HepG2 (cell line): ENCODE measurements around the gene NCR3LG1. TPM values are rescaled to one million over a fixed set of nuclear protein-coding genes. Genes with fewer than 3 reads are reported as not detected.

Experiments used
- ASH2L ChIP-seq: fragments of 300-600, 200-600 bp; sonication (generic); IDR thresholded peaks from 2 replicates; pipeline ENCODE4 v1.7.0; 2017; ENCODE audit warnings: low read depth, mild to moderate bottlenecking, moderate library complexity, mixed read lengths, low read length; ENCODE audit not compliant: insufficient read length
- CEBPG ChIP-seq: IDR thresholded peaks from 2 replicates; pipeline ENCODE4 v1.6.1; 2016
- PBX2 ChIP-seq: IDR thresholded peaks from 2 replicates; pipeline ENCODE4 v1.6.1; 2016; ENCODE audit warnings: control low read depth
- POLR2A ChIP-seq, 2 experiments: IDR thresholded peaks; 2 replicates each; pipeline ENCODE4 v1.6.1; 2011; ENCODE audit warnings: low read depth in 2 of 2, low read length in 2 of 2, mild to moderate bottlenecking in 1 of 2, moderate library complexity in 1 of 2; ENCODE audit not compliant: insufficient read depth in 1 of 2
- RFXAP ChIP-seq: sonication (generic); formaldehyde crosslinking; IDR thresholded peaks from 2 replicates; pipeline ENCODE4 v1.4.0; 2020; ENCODE audit warnings: missing genetic modification reagents, borderline replicate concordance
- RNF2 ChIP-seq: fragments of 450-650 bp; conservative IDR thresholded peaks from 2 replicates; pipeline ENCODE4 v1.6.1; 2016; ENCODE audit warnings: low read depth
- RXRA ChIP-seq: sonication (generic); formaldehyde crosslinking; IDR thresholded peaks from 2 replicates; pipeline ENCODE4 v1.5.1; 2020; ENCODE audit warnings: missing genetic modification reagents
- TMF1 ChIP-seq: sonication (generic); formaldehyde crosslinking; IDR thresholded peaks from 2 replicates; pipeline ENCODE4 v1.8.1; 2022; ENCODE audit warnings: low read depth, missing genetic modification reagents
- XBP1 ChIP-seq: sonication (generic); formaldehyde crosslinking; IDR thresholded peaks from 2 replicates; pipeline ENCODE4 v1.5.0; 2020; ENCODE audit warnings: missing genetic modification reagents
- YEATS4 ChIP-seq: sonication (generic); formaldehyde crosslinking; IDR thresholded peaks from 2 replicates; pipeline ENCODE4 v1.4.0; 2020; ENCODE audit warnings: missing genetic modification reagents, borderline replicate concordance
- ZFP36L2 ChIP-seq: sonication (generic); formaldehyde crosslinking; IDR thresholded peaks from 2 replicates; pipeline ENCODE4 v1.4.0; 2020; ENCODE audit warnings: missing genetic modification reagents
- ZNF34 ChIP-seq: sonication (generic); formaldehyde crosslinking; IDR thresholded peaks from 2 replicates; pipeline ENCODE4 v1.4.0; 2020; ENCODE audit warnings: mild to moderate bottlenecking, missing genetic modification reagents, borderline replicate concordance
- ZNF407 ChIP-seq: sonication (generic); formaldehyde crosslinking; IDR thresholded peaks from one replicate; pipeline ENCODE4 v1.5.1; 2020; ENCODE audit warnings: mild to moderate bottlenecking, missing genetic modification reagents; ENCODE audit errors: not compliant biosample characterization
- ZNF678 ChIP-seq: sonication (generic); formaldehyde crosslinking; IDR thresholded peaks from 2 replicates; pipeline ENCODE4 v1.4.0; 2020; ENCODE audit warnings: mild to moderate bottlenecking, missing genetic modification reagents
- ZNF761 ChIP-seq: sonication (generic); formaldehyde crosslinking; conservative IDR thresholded peaks from 2 replicates; pipeline ENCODE4 v1.4.0; 2020; ENCODE audit warnings: mild to moderate bottlenecking, missing genetic modification reagents
- ZNF839 ChIP-seq: sonication (generic); formaldehyde crosslinking; IDR thresholded peaks from 2 replicates; pipeline ENCODE4 v1.4.0; 2020; ENCODE audit warnings: missing genetic modification reagents, mild to moderate bottlenecking, borderline replicate concordance
- ZNF883 ChIP-seq: sonication (generic); formaldehyde crosslinking; IDR thresholded peaks from 2 replicates; pipeline ENCODE4 v1.5.1; 2020; ENCODE audit warnings: mild to moderate bottlenecking, missing genetic modification reagents; ENCODE audit errors: not compliant biosample characterization
- ZXDC ChIP-seq: sonication (generic); formaldehyde crosslinking; IDR thresholded peaks from 2 replicates; pipeline ENCODE4 v1.5.0; 2020; ENCODE audit warnings: mild to moderate bottlenecking, missing genetic modification reagents
- polyA plus RNA-seq, 8 experiments: library from polyadenylated mRNA; depleted of rRNA in 3 of 8; stranded (reverse) in 7 of 8; unstranded in 1 of 8; fragments of >200 nt; fragmentation: Illumina TruSeq in 4 of 8; extraction: Trizol in 4 of 8; gene quantifications; 2 replicates each; pipeline versions ENCODE4 v1.2.1 to v1.2.3, GENCODE V29; 2011 to 2016; ENCODE audit warnings: low read depth in 4 of 8, missing spikeins in 1 of 8, mixed read lengths in 1 of 8; ENCODE audit not compliant: insufficient read depth in 1 of 8
- total RNA-seq, 5 experiments: library from RNA; depleted of rRNA; stranded (reverse); fragments of >200 nt; fragmentation: Illumina TruSeq; extraction: Trizol; gene quantifications; 2 replicates each; pipeline ENCODE4 v1.2.3, GENCODE V29; 2016; ENCODE audit warnings: low read depth in 1 of 5

The NCR3LG1 gene
- total and polyA plus RNA-seq, 2 of the 13 experiments (the other 11 are each of a cell fraction or from before 2014, with no cell fraction given) = 16.1 to 25.1 TPM

GRCh38 chr11:17352950-17353820 is 1.6 kb downstream of the NCR3LG1 start (continued):
- TF ChIP-seq ZNF678 (CRISPR knock-in tag) (no peak), YEATS4 (peak; percentile 87), ZNF34 (no peak), ZNF407 (no peak), TMF1 (CRISPR knock-in tag) (no peak), ZNF761 (peak; percentile 70; the same call in 1 of the 2 replicates), ZNF883 (no peak), RNF2 (peak; percentile 58), ZFP36L2 (CRISPR knock-in tag) (no peak), ASH2L (peak; percentile 86), PBX2 (CRISPR knock-in tag) (no peak), ZXDC (CRISPR knock-in tag) (no peak; the same call in 1 of the 2 replicates), XBP1 (CRISPR knock-in tag) (no peak), RFXAP (CRISPR knock-in tag) (0 out of 2 replicates have a peak, but pooled peaks have one; percentile 26), POLR2A (IDR thresholded peaks at IDR 0.05; ENCODE audit: insufficient read depth in 1 of 2, low read depth in 2 of 2, low read length in 2 of 2) (peak; percentile 80 to 82), CEBPG (0 out of 2 replicates have a peak, but pooled peaks have one; percentile 10), ZNF839 (CRISPR knock-in tag) (peak; percentile 75), RXRA (CRISPR knock-in tag) (peak; percentile 70)
